Keratinocyte (primary cell): Measurements from ENCODE around the gene KLHL29. TPM values are rescaled to one million over a fixed set of nuclear protein-coding genes. Genes with fewer than 3 reads are reported as not detected.

Source experiments
- DNase-seq: peaks from one replicate; pipeline ENCODE4 v3.0.0-alpha.2; 2011; ENCODE audit warnings: low read depth, missing footprints, low spot score
- FAIRE-seq: peaks from 2 replicates; lab custom pipeline; 2011; peaks lifted over from hg19 to GRCh38; lab: Jason Lieb, UNC
- H2AFZ ChIP-seq: 2 replicates; pipeline ENCODE4 v1.6.0; 2012; ENCODE audit warnings: low read length, control low read depth, inconsistent platforms; ENCODE audit not compliant: control insufficient read depth
- H3K27ac ChIP-seq: 2 replicates; pipeline ENCODE4 v1.5.1; 2011; ENCODE audit warnings: low read length; ENCODE audit not compliant: control insufficient read depth, insufficient read depth
- H3K27me3 ChIP-seq: 3 replicates; pipeline ENCODE4 v1.6.0; 2011; ENCODE audit warnings: low read length; ENCODE audit not compliant: control insufficient read depth, insufficient read depth; ENCODE audit errors: extremely low read depth
- H3K36me3 ChIP-seq, 2 experiments: 2 replicates in 1 of 2; 3 replicates in 1 of 2; pipeline ENCODE4 v1.5.1; 2011; ENCODE audit warnings: low read length in 2 of 2, mild to moderate bottlenecking in 1 of 2; ENCODE audit not compliant: control insufficient read depth in 2 of 2, insufficient read depth in 2 of 2; ENCODE audit errors: extremely low read depth in 1 of 2
- H3K4me1 ChIP-seq: 3 replicates; pipeline ENCODE4 v1.5.1; 2011; ENCODE audit warnings: low read length; ENCODE audit not compliant: control insufficient read depth, insufficient read depth; ENCODE audit errors: extremely low read depth
- H3K4me2 ChIP-seq: 3 replicates; pipeline ENCODE4 v1.6.0; 2011; ENCODE audit warnings: low read depth, low read length; ENCODE audit not compliant: control insufficient read depth, insufficient read depth; ENCODE audit errors: extremely low read depth
- H3K4me3 ChIP-seq, 3 experiments: fragments of 200-600 bp in 1 of 3; sonication (generic) in 1 of 3; 2 replicates in 2 of 3; 3 replicates in 1 of 3; pipeline ENCODE4 v1.5.1; 2011 to 2016; ENCODE audit warnings: low read length in 3 of 3, mild to moderate bottlenecking in 3 of 3, control low read depth in 2 of 3, inconsistent platforms in 1 of 3, low read depth in 1 of 3, mixed read lengths in 1 of 3, mixed run types in 1 of 3, moderate library complexity in 1 of 3; ENCODE audit not compliant: control insufficient read depth in 2 of 3, insufficient read depth in 2 of 3; ENCODE audit errors: extremely low read depth in 1 of 3
- H3K79me2 ChIP-seq: 2 replicates; pipeline ENCODE4 v1.6.0; 2012; ENCODE audit warnings: low read length; ENCODE audit not compliant: control insufficient read depth, insufficient read depth
- H3K9ac ChIP-seq: 3 replicates; pipeline ENCODE4 v1.6.0; 2011; ENCODE audit warnings: low read length; ENCODE audit not compliant: control insufficient read depth, insufficient read depth; ENCODE audit errors: extremely low read depth
- H3K9me1 ChIP-seq: 3 replicates; pipeline ENCODE4 v1.6.0; 2011; ENCODE audit warnings: low read length; ENCODE audit not compliant: control insufficient read depth, insufficient read depth; ENCODE audit errors: extremely low read depth
- H3K9me3 ChIP-seq: 2 replicates; pipeline ENCODE4 v1.5.1; 2012; ENCODE audit warnings: low read depth, low read length; ENCODE audit not compliant: control insufficient read depth
- H4K20me1 ChIP-seq: 3 replicates; pipeline ENCODE4 v1.6.0; 2011; ENCODE audit warnings: low read length; ENCODE audit not compliant: control insufficient read depth, insufficient read depth; ENCODE audit errors: extremely low read depth
- CTCF ChIP-seq, 3 experiments: IDR thresholded peaks in 1 of 3; conservative IDR thresholded peaks in 1 of 3; optimal IDR thresholded peaks in 1 of 3; 2 replicates in 2 of 3; 3 replicates in 1 of 3; pipeline versions ENCODE3 to v1.5.1; 2011; ENCODE audit warnings: low read length in 3 of 3, mild to moderate bottlenecking in 3 of 3, moderate library complexity in 2 of 3, control low read depth in 1 of 3, inconsistent platforms in 1 of 3; ENCODE audit not compliant: insufficient read depth in 2 of 3; ENCODE audit errors: extremely low read depth in 1 of 3
- EZH2 ChIP-seq: IDR thresholded peaks from one replicate; pipeline ENCODE4 v1.6.1; 2012; ENCODE audit warnings: inconsistent platforms, mild to moderate bottlenecking, low read length, moderate library complexity
- dilution Hi-C: fragments of 300-500 bp; cut with MboI; formaldehyde crosslinking; loops from one replicate; pipeline ENCODE4 v1.7.0; 2020; ENCODE audit warnings: low sequenced_read_pairs; ENCODE audit not compliant: extremely low pct_ligation_motif_present
- polyA plus RNA-seq, 5 experiments: library from polyadenylated mRNA; depleted of rRNA in 3 of 5; stranded (reverse) in 3 of 5; stranded (forward) in 1 of 5; unstranded in 1 of 5; fragments of >200 nt; gene quantifications; 1 replicate in 1 of 5; 2 replicates in 3 of 5; 3 replicates in 1 of 5; pipeline versions ENCODE4 v1.2.1 to v1.2.3, GENCODE V29; 2011 to 2012; ENCODE audit warnings: missing spikeins in 2 of 5, low read depth in 1 of 5, low replicate concordance in 1 of 5

The KLHL29 gene
- polyA plus RNA-seq, 1 donor (not counting 4 experiments of a cell fraction or from before 2014, with no cell fraction given): 4.7 TPM

- no peak for TF ChIP-seq CTCF (optimal IDR thresholded peaks at IDR 0.05 in 1 of 3, IDR thresholded peaks at IDR 0.05 in 1 of 3, conservative IDR thresholded peaks at IDR 0.05 in 1 of 3; ENCODE audit: extremely low read depth in 1 of 3, insufficient read depth in 2 of 3, low read length in 3 of 3)
- no peak for TF ChIP-seq EZH2
- FAIRE-seq: no peak
- no peak overlapping the region for H3K27ac ChIP-seq
Measured at GRCh38 chr2:23465936-23466335, 81.0 kb downstream of the KLHL29 start.

GRCh38 chr2:23467618-23468017 lies 82.6 kb downstream of the KLHL29 start:
- H3K36me3 ChIP-seq: no peaks in the 10 kb centered on the region
- no peak overlapping the region for H3K4me2 ChIP-seq
- H2AFZ ChIP-seq: no peak overlapping the region
- no peaks in the 10 kb centered on the region for H3K4me1 ChIP-seq
- no peak overlapping the region for H3K27ac ChIP-seq
- no peaks in the 10 kb centered on the region for H3K79me2 ChIP-seq
- H3K27me3 ChIP-seq: no peaks in the 10 kb centered on the region
- no peaks in the 10 kb centered on the region for H3K9me3 ChIP-seq
- no peaks in the 10 kb centered on the region for H3K9me1 ChIP-seq
- peaks cover 5% of the 10 kb centered on the region for H4K20me1 ChIP-seq
- no peak for FAIRE-seq
- dilution Hi-C loops: no loop called here
- TF ChIP-seq CTCF (optimal IDR thresholded peaks at IDR 0.05 in 1 of 3, IDR thresholded peaks at IDR 0.05 in 1 of 3, conservative IDR thresholded peaks at IDR 0.05 in 1 of 3; ENCODE audit: extremely low read depth in 1 of 3, insufficient read depth in 2 of 3, low read length in 3 of 3) (no peak), EZH2 (no peak)
- H3K4me3 ChIP-seq: no peak overlapping the region
- DNase-seq: no peak
- H3K9ac ChIP-seq: no peak overlapping the region

More at GRCh38 chr2:23465936-23466335, 81.0 kb downstream of the KLHL29 start:
- no peak for DNase-seq
- H3K9me3 ChIP-seq: no peaks in the 10 kb centered on the region
- dilution Hi-C loops: no loop called here
- no peak overlapping the region for H3K4me3 ChIP-seq
- no peaks in the 10 kb centered on the region for H3K27me3 ChIP-seq
- H3K4me2 ChIP-seq: no peak overlapping the region
- H3K79me2 ChIP-seq: no peaks in the 10 kb centered on the region
- H3K9ac ChIP-seq: no peak overlapping the region
- no peak overlapping the region for H2AFZ ChIP-seq
- peaks cover 5% of the 10 kb centered on the region for H4K20me1 ChIP-seq
- H3K4me1 ChIP-seq: no peaks in the 10 kb centered on the region
- no peaks in the 10 kb centered on the region for H3K9me1 ChIP-seq
- no peaks in the 10 kb centered on the region for H3K36me3 ChIP-seq
